HG03095 (cell line): ENCODE results near the gene LMO4.

Experiments
- ATAC-seq: cut with Tn5 transposase; IDR thresholded peaks from one replicate; pipeline ENCODE4 v1.9.1; 2021; ENCODE audit warnings: moderate library complexity; ENCODE audit not compliant: unreplicated experiment

LMO4 gene

GRCh38 chr1:87327376-87328271 lies 1.1 kb upstream of the LMO4 start:
- no peak for ATAC-seq

- ATAC-seq, result no peak
These were observed 408 bp downstream of the LMO4 start for GRCh38 chr1:87329051-87329525.

- no peak for ATAC-seq
These were observed 911 bp downstream of the LMO4 start for GRCh38 chr1:87329526-87330056.

GRCh38 chr1:87330057-87330884 lies 1.6 kb downstream of the LMO4 start:
- ATAC-seq, result no peak

GRCh38 chr1:87330885-87331364 lies 2.2 kb downstream of the LMO4 start:
- no peak for ATAC-seq

- ATAC-seq, result peak; percentile 16
These were observed 2.9 kb downstream of the LMO4 start for GRCh38 chr1:87331365-87332241.

- no peak for ATAC-seq
These were observed 5.1 kb downstream of the LMO4 start for GRCh38 chr1:87333692-87334347.

- ATAC-seq, result no peak
These were observed 5.9 kb downstream of the LMO4 start for GRCh38 chr1:87334351-87335174.

- peak; percentile 42 for ATAC-seq
These were observed 6.7 kb downstream of the LMO4 start for GRCh38 chr1:87335175-87335884.

- ATAC-seq, result no peak
These were observed 8.0 kb downstream of the LMO4 start for GRCh38 chr1:87336623-87337067.

GRCh38 chr1:87337606-87338005 lies 8.9 kb downstream of the LMO4 start:
- ATAC-seq, result no peak

GRCh38 chr1:87338566-87338965 lies 9.9 kb downstream of the LMO4 start:
- ATAC-seq, result no peak

GRCh38 chr1:87344231-87344630 lies 15.6 kb downstream of the LMO4 start:
- ATAC-seq, result no peak

GRCh38 chr1:87346130-87346814 lies 17.6 kb downstream of the LMO4 start:
- no peak for ATAC-seq

GRCh38 chr1:87348341-87349019 lies 19.8 kb downstream of the LMO4 start:
- no peak for ATAC-seq

GRCh38 chr1:87349036-87349435 lies 20.4 kb downstream of the LMO4 start:
- no peak for ATAC-seq

GRCh38 chr1:87355894-87356293 lies 27.2 kb downstream of the LMO4 start:
- ATAC-seq, result no peak
